NCI-H345 treated with DMSO at 0.1 percent for 48 hours (cell line): Measurements from ENCODE around the gene MSRB2.

ENCODE experiments used
- DNase-seq: peaks from one replicate; lab custom pipeline; 2025; ENCODE audit not compliant: unreplicated experiment; lab: John Stamatoyannopoulos, UW

MSRB2 gene

DNA sequence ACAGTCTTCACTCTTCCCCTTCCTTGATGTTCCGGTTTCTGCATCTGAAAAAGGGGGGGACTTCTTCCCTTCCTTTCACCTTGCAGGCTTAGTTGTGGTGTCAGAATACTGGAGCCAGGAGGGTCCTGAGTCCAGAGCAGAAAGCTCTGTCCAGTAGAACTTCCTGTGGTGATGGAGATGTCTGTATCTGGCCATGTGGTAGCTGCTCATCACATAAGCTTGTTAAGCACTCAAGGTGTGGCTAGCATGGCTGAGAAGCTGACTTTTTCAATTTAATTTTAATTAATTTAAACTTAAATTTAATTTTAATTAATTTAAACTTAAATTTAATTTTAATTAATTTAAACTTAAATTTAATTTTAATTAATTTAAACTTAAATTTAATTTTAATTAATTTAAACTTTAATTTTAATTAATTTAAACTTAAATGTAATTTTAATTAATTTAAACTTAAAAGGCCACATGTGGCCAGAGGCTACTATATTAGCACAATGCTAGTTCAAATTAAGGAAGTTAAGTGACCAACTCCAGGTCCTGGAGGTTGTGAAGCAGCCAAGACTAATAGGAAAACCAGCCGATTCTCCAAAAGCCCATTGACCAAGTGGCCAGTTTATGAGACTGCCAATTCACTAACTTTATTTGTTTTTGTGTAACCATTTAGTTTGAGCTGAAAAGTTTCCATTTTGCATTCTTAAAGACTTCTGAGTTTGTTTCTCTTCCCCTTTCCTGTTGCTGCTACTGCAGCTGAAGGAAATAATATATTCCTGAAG lies 16.3 kb downstream of the MSRB2 start:
- DNase-seq: no peak

DNA sequence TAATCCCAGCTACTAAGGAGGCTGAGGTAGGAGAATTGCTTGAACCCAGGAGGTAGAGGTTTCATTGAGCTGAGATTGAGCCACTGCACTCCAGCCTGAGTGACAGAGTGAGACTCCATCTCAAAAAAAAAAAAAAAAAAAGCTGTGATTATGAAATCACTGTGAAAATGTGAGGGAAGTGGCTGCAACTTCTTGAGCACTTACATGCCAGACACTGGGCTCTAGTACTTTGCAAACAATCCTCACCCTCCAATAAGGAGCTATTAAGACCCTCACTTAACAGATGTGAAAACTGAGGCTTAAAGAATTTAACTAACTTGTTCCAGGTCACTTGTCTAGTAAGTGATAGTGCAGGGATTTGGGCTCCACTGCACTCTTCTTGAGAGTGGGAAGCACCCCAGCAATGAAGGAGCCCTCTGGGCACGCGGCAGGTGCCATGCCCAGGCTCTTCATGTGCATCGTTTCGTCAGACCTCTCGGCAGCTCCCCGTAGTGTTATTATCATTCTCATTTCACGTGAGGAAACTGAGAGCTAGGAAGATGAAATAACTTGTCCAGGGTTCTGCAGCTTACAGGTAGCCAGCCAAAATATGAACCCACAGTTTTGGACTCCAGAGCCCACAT lies 19.0 kb downstream of the MSRB2 start:
- DNase-seq: no peak

DNA sequence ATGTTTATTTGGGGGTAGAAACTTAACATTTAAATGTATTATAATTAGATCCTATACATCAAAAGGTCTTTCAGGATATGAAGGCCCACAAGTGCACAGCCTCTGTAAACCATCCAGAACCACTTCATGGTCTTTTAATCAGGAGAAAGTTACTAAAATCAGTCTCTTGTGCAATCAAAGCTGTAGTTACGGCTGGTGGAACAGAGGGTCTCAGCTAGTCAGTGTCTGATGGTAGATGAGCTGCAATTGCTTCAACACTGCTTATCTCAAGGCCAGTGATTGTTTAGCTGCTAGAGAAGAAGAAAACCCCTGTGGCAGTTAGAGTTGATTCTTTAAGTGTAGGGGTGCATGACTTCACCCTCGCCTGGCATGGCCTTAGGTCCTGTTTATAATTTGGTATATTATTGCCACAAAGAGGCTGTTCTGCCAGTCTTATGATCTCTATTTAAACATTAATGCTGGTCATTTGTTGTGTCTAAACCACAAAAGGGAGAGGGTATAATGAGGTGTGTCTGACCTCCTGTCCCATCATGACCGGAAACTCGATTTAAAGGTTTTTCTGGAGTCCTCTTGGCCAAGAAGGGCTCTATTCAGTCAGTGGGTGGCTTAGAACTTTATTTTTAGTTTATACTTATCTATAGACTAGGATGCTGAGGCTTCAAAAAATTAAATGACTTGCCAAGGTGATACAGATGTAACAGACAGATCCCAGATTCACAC lies 21.3 kb downstream of the MSRB2 start:
- no peak for DNase-seq

DNA sequence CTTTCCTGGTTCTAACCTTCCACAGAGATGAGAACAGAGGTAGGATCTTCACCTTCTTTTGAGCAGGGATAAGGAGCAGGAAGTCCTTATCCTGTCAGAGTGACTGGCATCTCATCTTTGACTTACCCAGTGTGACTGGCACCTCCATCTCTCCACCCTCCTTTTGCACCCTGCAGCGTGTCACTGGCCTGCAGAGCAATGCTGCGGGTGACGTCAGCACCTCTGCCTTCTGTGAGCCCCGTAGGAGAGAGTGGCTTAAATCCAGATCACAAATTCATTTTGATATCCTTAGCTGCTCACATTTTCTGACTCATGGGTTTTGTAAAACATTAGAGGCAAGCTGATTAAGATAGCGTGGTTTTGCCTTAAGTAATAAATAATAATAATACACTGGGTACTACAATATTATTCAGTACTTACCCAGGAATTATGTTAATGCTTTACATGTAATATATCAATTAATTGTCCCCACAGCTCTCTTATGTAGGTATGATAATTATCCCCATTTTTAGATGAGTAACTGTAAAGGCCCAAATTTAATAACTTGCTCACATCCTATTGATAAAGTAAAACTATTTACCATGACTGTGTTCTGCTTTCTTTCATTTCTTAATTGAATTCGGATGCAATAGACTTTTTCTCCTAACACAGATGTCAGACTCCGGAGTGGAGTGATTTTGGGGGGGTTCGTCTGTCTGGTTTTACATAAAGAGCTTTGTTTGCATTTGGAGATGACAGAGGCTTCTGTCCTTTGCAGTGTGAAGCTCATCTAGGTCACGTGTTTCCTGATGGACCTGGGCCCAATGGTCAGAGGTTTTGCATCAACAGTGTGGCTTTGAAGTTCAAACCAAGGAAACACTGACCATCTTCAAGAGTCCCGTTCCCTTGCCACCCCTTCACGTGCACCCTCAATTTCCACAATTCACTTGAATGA lies 24.9 kb downstream of the MSRB2 start:
- DNase-seq: no peak

DNA sequence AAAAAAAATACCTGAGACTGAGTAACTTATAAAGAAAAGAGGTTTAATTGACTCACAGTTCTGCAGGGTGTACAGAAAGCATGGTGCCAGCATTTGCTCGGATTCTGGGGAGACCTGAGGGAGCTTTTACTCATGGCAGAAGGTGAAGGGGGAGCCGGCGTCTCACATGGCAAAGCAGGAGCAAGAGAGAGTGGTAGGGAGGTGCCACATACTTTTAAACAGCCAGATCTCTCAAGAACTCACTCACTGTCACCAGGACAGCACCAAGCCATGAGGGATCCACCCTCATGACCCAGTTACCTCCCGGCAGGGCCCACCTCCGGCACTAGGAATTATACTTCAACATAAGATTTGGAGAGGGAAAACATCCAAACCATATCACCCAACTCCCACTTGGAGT lies 25.8 kb downstream of the MSRB2 start:
- DNase-seq: no peak

DNA sequence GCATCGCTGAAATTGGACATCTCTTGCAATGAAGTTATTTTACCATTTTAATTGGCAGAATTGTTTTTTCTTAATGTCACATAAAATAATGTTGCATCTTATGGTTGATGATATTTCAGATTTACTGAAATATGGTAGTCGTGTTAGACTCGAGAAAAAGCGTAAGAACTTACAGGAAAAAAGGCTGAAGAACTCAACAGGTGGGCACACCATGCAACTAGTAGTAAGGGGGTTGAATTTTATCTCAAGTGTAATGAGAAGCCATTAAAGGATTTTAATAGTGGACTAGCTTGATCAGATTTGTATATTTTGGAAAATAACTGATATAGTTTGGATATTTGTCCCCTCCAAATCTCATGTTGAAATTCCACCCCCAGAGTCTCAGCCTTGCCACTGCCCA lies 41.1 kb downstream of the MSRB2 start:
- no peak for DNase-seq

DNA sequence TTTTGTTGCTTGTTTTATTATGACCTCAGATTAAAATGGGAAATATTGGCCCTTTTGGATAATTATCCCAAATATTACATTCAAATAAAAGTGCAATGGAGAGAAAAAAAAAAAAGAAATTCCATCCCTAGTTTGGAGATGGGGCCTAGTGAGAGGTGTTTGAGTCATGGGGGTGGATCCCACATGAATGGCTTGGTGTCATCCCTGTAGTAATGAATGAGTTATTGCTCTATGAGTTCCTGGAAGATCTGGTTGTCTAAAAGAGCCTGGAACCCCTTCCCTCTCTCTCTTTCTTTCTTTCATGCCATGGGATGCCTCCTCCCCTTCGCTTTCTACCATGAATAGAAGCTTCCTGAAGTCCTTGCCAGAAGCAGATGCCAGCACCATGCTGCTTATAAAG lies 44.3 kb downstream of the MSRB2 start:
- no peak for DNase-seq

DNA sequence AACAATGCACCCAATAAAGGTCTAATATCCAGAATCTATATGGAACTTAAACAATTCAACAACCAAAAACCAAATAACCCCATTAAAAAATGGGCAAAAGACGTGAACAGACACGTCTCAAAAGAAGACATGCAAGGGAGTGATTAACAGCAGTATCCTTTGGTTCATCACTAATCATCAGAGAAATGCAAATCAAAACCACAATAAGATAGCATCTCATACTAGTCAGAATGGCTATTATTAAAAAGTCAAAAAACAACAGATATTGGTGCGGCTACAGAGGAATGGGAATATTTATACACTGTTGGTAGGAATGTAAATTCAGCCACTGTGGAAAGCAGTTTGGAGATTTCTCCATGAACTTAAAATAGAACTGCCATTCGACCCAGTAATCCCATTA lies 46.6 kb downstream of the MSRB2 start:
- DNase-seq: no peak

DNA sequence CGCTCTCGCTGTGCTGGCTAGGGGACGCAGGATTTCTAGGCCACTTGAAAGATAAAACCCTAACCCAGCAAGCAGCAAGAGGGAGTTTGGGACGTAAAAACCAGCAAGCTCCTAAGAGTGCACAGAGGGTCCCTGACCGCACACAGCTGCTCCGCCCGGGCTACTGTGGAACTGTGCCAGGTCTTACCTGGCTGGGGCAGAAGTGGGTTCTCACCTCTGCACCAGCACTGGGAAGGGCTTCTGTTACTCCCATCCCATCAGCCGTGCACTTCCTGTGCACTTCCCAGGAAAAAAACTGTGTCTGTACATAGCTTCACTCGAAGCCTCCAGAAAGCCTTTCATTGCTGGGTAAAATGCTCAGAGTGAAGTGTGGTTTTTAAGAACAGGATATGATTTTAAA lies 50.9 kb downstream of the MSRB2 start:
- no peak for DNase-seq

DNA sequence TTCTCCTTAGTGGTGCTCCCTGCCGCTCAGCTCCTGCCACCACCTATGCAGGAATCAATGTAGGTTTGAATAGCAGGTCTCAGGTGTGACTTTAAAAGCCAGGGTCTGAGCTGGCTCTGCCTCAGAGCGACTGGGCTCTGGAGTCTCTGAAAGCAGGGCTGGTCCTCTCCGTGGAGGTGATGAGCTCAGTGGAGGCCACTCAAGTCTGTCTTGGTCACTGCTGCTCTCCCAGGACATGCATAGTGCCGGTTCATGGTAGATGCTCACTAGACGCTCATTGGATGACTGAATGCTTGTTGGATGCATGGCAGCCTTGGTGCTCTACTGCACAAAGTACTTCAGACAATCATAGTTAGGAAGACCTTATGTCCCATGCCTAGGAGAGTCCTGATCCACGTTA lies 51.7 kb downstream of the MSRB2 start:
- DNase-seq: no peak

DNA sequence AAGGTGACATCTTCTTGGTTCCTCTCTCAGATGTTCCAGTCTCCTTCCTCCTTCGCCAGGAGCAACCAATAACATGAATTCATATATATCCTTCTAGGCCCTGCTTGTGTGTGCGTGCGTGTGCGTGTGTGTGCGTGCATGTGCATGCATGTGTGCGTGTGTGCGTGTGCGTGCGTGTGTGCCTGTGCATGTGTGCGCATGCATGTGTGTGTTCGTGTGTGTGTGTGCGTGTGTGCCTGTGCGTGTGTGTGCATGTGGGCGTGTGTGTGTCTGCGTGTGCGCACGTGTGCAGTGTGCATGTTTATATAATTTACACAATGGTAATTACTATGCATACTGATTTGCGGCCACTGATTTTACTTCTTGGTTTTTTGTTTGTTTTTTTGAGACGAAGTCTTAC lies 52.8 kb downstream of the MSRB2 start:
- DNase-seq: no peak

DNA sequence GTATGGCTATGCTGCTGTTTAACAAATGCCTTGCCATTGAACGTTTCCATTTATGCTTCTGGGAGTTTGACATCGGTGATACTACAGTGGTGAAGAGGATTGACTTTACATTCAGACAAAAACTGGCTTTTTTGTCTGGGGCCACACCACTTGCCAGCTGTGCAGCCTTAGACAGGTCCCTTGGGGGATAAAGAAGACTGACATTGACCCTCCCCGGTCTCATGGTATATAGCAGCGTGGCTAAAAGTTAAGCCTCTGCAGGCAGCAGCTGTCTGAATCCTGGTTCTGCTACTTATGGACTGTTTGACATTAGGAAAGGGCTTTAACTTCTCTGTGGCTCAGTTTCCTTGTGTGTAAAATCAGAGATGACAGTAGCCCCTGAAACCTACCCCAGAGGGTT lies 54.7 kb downstream of the MSRB2 start:
- DNase-seq: no peak

DNA sequence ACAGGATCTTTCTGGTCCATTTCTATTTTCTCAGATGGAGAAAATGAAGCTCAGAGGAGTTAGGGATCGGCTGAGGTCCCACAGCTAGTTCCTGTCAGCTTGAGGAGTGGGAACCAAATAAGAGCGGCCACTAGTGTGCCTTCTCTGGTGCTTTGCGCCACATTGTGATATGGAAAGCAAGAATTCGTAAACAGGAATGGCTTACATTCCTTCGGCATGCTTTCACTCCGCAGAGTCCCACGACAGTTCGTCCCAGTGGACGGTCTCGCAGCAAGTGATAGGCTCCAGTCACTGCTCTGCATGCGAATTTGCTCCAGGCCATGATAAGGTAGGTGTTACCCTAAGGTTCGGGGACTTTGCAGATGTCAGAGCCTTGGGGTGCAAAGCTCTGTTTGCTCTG lies 55.2 kb downstream of the MSRB2 start:
- DNase-seq: no peak

DNA sequence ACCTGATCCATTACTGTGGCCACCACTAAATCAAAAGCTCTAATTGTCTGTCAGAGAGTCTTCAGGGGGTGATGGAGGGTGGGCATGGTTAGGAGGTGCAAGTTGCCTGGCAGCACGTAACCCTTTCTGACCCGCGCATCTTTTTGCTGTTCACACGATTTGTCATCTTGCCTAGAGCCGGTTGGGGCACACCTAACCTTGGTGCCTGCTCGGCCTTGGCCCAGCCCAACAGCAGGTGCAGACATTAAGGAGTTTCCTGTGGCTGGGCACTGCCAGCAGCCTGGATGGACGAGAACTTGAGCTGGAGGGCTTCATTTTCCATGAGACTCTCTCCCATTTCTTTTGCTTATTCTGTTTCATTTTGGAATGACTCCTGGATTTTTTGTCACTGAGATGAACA lies 55.7 kb downstream of the MSRB2 start:
- no peak for DNase-seq

DNA sequence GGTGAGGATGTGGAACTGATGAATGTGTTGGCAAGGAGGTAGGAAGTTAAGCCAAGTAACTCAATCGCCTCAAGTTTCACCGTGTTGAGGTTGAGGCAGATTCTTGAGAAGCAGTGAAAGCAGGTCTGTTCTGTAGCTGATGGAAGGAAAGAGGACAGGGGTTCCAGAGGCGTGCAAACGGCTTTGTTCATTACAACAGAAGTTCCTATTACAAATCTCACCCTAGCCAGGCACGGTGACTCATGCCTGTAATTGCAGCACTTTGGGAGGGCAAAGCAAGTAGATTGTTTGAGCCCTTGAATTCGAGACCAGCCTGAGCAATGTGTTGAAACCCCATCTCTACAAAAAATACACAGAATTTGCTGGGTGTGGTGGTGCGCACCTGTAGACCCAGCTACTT lies 59.8 kb downstream of the MSRB2 start:
- DNase-seq: no peak

DNA sequence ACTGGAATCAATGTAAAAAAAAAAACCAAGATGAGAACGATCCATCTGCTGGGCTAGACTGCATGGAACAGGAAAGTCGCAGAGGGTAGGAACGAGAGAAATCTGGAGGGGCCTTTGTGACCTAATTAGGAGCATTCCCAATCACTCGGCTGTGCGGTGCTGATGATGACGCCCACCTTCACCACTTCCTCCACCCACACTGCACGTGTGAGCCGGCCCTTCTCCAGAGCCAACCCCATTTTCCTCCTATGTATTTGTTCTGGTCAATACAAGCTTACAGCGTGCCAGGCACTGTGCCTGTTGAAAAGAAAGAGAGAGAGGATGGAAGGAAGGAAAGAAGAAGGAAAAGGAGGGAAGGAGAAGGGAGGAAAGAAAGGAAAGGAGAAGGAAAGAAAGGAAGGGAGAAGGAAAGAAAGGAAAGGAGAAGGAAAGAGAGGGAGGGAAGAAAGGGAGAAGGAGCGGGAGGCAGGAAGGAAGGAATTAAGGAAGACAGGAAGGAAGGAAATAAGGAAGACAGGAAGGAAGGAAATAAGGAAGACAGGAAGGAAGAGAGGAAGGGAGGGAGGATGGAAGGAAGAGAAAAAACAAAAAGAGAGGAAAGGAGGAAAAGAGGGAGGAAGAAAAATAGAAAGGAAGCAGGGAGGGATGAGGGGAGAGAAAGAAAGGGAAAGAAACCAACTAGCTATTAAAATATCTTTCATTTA lies 61.2 kb downstream of the MSRB2 start:
- no peak for DNase-seq

DNA sequence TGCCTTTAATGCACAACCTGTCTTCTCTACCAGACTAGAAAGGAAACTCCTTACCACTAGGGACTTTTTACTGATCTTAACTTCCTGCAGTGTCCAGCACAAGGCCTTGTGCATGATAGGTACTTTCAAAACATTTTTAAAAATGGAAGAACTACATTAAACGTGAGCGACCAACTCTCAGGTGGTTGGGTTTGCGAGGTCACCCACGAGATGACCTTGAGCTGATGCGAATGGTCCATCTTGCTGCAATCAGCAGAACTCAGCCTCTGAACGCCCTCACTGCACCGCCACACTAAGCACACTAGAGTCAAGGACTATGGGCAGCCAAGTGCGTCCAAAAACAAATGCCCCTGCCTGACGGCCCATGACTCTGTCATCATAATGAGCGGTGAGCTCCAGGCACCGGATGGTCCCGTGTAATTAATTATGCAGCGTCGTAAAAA lies 61.9 kb downstream of the MSRB2 start:
- DNase-seq: no peak

DNA sequence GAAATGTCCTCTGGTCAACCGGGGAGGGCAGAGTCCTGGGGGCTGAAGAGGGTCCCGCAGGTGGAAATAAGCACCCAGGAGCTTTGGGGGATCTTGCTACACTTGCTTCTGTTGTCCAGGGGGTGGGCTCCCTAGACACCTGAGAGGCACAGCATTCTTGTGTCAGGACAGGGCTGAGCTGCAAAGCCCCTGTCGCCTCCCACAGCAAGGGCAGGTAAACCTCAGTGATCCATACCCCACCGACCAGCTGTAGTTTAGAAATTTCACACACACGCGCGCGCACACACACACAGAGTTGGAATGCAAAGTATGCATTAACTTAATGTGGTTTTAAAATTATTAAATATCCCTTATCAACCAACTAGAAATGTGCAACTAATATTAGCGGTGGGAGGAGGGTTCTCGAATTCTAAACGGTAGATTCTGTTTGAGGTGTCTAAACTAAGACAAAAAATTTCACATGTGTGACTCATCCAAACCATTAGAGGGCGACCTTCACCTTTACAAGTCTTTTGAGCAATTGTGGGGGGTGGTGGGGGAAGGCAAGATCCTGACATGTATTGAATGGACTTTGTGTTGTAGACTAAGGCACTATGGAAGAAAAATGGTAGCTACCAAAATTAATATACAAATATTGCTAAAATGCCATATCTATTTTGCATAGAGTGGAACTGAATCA lies 62.5 kb downstream of the MSRB2 start:
- peak; percentile 20 for DNase-seq

DNA sequence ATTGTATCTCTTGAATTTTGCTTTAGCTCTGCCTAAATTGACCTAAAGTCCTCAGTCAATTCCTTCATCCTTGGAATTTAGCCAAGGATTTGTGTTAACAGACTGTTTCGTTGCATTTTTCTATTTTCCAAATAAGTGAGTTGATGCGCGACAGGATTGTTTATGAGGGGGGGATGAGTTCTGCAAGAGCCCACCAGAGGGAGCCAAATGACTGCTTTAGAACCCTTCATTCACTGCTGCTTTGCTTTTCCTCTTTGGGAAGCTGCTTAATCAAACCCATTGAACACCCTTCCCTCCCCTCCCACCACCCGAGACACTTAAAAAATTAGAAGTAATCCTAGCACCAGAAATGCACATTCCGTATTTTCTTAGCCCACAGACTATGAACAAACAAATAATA lies 63.0 kb downstream of the MSRB2 start:
- DNase-seq: peak; percentile 29
